Endothelial cell of umbilical vein (primary cell): Measurements from ENCODE around the gene CBX6. TPM values are rescaled to one million over a fixed set of nuclear protein-coding genes. Genes with fewer than 3 reads are reported as not detected.

Source experiments
- BruUV-seq: library from RNA; stranded (reverse); fragments of 400-500 nt; replicated peaks from 2 replicates; lab custom pipeline; 2021; lab: Mats Ljungman, UMichigan
- CTCF ChIA-PET: fragments of 300-600, 350-600 bp; sonication (Branson Sonifier 250); formaldehyde crosslinking; loops from one replicate; lab custom pipeline; 2021; ENCODE audit warnings: antibody characterized with exemption, inconsistent platforms; lab: Charles Lee
- POLR2A ChIA-PET: fragments of 300-600, 350-600 bp; sonication (Branson Sonifier 250); formaldehyde crosslinking; loops from one replicate; lab custom pipeline; 2021; ENCODE audit warnings: antibody characterized with exemption, inconsistent platforms; lab: Charles Lee
- DNase-seq: peaks from one replicate; pipeline ENCODE4 v3.0.0-alpha.2; 2011; ENCODE audit warnings: low read depth, low spot score
- FAIRE-seq: peaks from 2 replicates; lab custom pipeline; 2011; peaks lifted over from hg19 to GRCh38; lab: Jason Lieb, UNC
- H2AFZ ChIP-seq: 2 replicates; pipeline ENCODE4 v1.6.0; 2012; ENCODE audit warnings: low read depth, low read length, control low read depth, inconsistent platforms
- H3K27ac ChIP-seq: 2 replicates; pipeline ENCODE4 v1.5.1; 2011; ENCODE audit warnings: low read depth, mild to moderate bottlenecking, control low read depth, low read length, moderate library complexity; ENCODE audit not compliant: insufficient read depth
- H3K27me3 ChIP-seq, 2 experiments: 2 replicates each; pipeline versions ENCODE4 v1.6.0 to v1.6.1; 2011; ENCODE audit warnings: low read length in 2 of 2, mixed read lengths in 1 of 2; ENCODE audit not compliant: control insufficient read depth in 2 of 2, insufficient read depth in 2 of 2
- H3K36me3 ChIP-seq, 2 experiments: 2 replicates in 1 of 2; 3 replicates in 1 of 2; pipeline ENCODE4 v1.5.1; 2011; ENCODE audit warnings: low read length in 2 of 2, mild to moderate bottlenecking in 1 of 2, moderate library complexity in 1 of 2; ENCODE audit not compliant: control insufficient read depth in 2 of 2, insufficient read depth in 2 of 2; ENCODE audit errors: extremely low read depth in 1 of 2
- H3K4me1 ChIP-seq: 3 replicates; pipeline ENCODE4 v1.5.1; 2011; ENCODE audit warnings: mild to moderate bottlenecking, low read length; ENCODE audit not compliant: control insufficient read depth, insufficient read depth; ENCODE audit errors: extremely low read depth
- H3K4me2 ChIP-seq: 2 replicates; pipeline ENCODE4 v1.6.1; 2011; ENCODE audit warnings: low read length, control low read depth, mixed read lengths; ENCODE audit not compliant: insufficient read depth
- H3K4me3 ChIP-seq, 3 experiments: fragments of 200-600 bp in 1 of 3; sonication (generic), shearing (Covaris generic) in 1 of 3; replicated peaks in 1 of 3; 2 replicates each; pipeline ENCODE4 v1.5.1; 2011 to 2016; ENCODE audit warnings: control low read depth in 3 of 3, low read length in 3 of 3, mild to moderate bottlenecking in 2 of 3, inconsistent platforms in 1 of 3, low read depth in 1 of 3, moderate library complexity in 1 of 3; ENCODE audit not compliant: insufficient read depth in 1 of 3
- H3K79me2 ChIP-seq: 2 replicates; pipeline ENCODE4 v1.6.0; 2012; ENCODE audit warnings: low read length, inconsistent platforms; ENCODE audit not compliant: control insufficient read depth, insufficient read depth
- H3K9ac ChIP-seq: replicated peaks from 2 replicates; pipeline ENCODE3; 2011; ENCODE audit warnings: low read length, control low read depth; ENCODE audit not compliant: insufficient read depth; ENCODE audit errors: extremely low read depth
- H3K9me1 ChIP-seq: replicated peaks from 3 replicates; pipeline ENCODE4 v1.6.0; 2011; ENCODE audit warnings: mild to moderate bottlenecking, low read length; ENCODE audit not compliant: control insufficient read depth, insufficient read depth; ENCODE audit errors: extremely low read depth
- H3K9me3 ChIP-seq: replicated peaks from 2 replicates; pipeline ENCODE4 v1.5.1; 2012; ENCODE audit warnings: low read length, inconsistent platforms; ENCODE audit not compliant: control insufficient read depth, insufficient read depth
- H4K20me1 ChIP-seq: replicated peaks from 2 replicates; pipeline ENCODE3; 2011; ENCODE audit warnings: mild to moderate bottlenecking, low read length; ENCODE audit not compliant: control insufficient read depth, insufficient read depth; ENCODE audit errors: extremely low read depth
- EZH2 ChIP-seq: IDR thresholded peaks from 2 replicates; pipeline ENCODE4 v1.6.1; 2012; ENCODE audit warnings: borderline replicate concordance, low read depth, mild to moderate bottlenecking, moderate library complexity, low read length, inconsistent platforms; ENCODE audit not compliant: severe bottlenecking
- JUN ChIP-seq: IDR thresholded peaks from 2 replicates; pipeline ENCODE4 v1.6.1; 2011; ENCODE audit warnings: borderline replicate concordance, low read depth; ENCODE audit not compliant: insufficient read length, insufficient read depth
- MYC ChIP-seq: IDR thresholded peaks from one replicate; pipeline ENCODE4 v1.6.1; 2011; ENCODE audit warnings: mild to moderate bottlenecking, low read depth, low read length
- POLR2A ChIP-seq: IDR thresholded peaks from 2 replicates; pipeline ENCODE4 v1.6.1; 2012; ENCODE audit warnings: low read depth, mild to moderate bottlenecking, control low read depth, low read length
- POLR2AphosphoS5 ChIP-seq: IDR thresholded peaks from 2 replicates; pipeline ENCODE4 v1.6.1; 2012; ENCODE audit warnings: low read depth, mild to moderate bottlenecking, control low read depth, low read length, moderate library complexity; ENCODE audit not compliant: insufficient read depth
- dilution Hi-C: fragments of 300-500 bp; cut with MboI; formaldehyde crosslinking; loops from one replicate; pipeline ENCODE4 v1.15.0; 2019; ENCODE audit warnings: low sequenced_read_pairs; ENCODE audit not compliant: extremely low pct_ligation_motif_present
- intact Hi-C: fragments of 100-400 bp; cut with micrococcal nuclease; formaldehyde crosslinking; loops from one replicate; pipeline ENCODE4 v1.10.0; 2022
- polyA plus RNA-seq, 4 experiments: library from polyadenylated mRNA; depleted of rRNA in 3 of 4; stranded (reverse) in 3 of 4; unstranded in 1 of 4; fragments of >200 nt; gene quantifications; 2 replicates each; pipeline versions ENCODE4 v1.2.1 to v1.2.3, GENCODE V29; 2011 to 2012; ENCODE audit warnings: missing spikeins in 1 of 4
- total RNA-seq: library from RNA; stranded (reverse); gene quantifications from 2 replicates; pipeline ENCODE4 v1.2.3, GENCODE V29; 2021
- TF ChIP-seq, protein P1 (sequence below), 2 donors: IDR thresholded peaks; 1 replicate in 1 of 2; 2 replicates in 1 of 2; pipeline ENCODE4 v1.5.1; 2011; ENCODE audit warnings: low read length in 2 of 2, mild to moderate bottlenecking in 2 of 2, moderate library complexity in 2 of 2, control low read depth in 1 of 2, inconsistent platforms in 1 of 2, low read depth in 1 of 2; ENCODE audit not compliant: insufficient read depth in 1 of 2; ENCODE audit errors: extremely low read depth in 1 of 2
- TF ChIP-seq, protein P2 (sequence below): IDR thresholded peaks from 2 replicates; pipeline ENCODE4 v1.6.1; 2011; ENCODE audit not compliant: insufficient read depth, insufficient read length

Gene CBX6
- total and polyA plus RNA-seq, 2 donors (not counting 3 experiments of a cell fraction or from before 2014, with no cell fraction given) = 14.9 to 62.6 TPM

DNA sequence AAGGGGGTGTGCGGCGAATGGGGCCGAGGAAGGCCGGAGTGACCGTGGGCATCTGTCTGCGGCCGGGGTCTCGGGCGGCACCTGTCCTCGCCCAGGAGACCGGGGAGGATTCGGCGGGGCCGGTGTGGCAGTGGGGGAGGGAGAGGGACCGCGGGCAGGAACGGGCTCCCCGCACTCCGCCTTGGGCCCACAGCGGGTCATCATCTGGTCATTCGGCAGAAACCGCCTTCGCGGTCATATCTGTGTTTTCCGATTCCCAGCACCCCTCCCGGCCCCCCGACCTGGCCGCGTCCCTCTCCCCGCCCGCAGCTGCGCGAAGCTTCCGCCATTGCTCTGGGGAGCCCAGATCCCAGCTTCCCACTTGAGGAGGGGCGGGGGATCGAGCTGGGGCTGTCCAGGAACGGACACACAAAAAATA lies 824 bp upstream of the CBX6 start:
- peaks cover 14 to 26% of the 10 kb centered on the region in 2 experiments for H3K27me3 ChIP-seq
- H3K4me2 ChIP-seq = peak overlapping the region; percentile 84
- no TSS peak for BruUV-seq
- peak; percentile 50 for FAIRE-seq
- peaks cover 0 to 5% of the 10 kb centered on the region in 2 experiments for H3K36me3 ChIP-seq
- ChIA-PET POLR2A (no interaction called here), CTCF (interaction anchor here (0.5 to 7.0 kb wide), 4 partner anchors 51 to 250 kb away, joined by 3 to 160 read pairs (median 68); no protein-coding TSS in a partner anchor)
- H3K4me1 ChIP-seq = peaks cover 17% of the 10 kb centered on the region
- DNase-seq = peak; percentile 34
- dilution Hi-C loops (no loop called here), intact Hi-C loops (loop anchor here (1.0 to 10.0 kb wide), 4 partner anchors 109 to 659 kb away; partner anchors contain the start of genes APOBEC3B, RPL3 and RPS19BP1)
- no peaks in the 10 kb centered on the region for H3K9me1 ChIP-seq
- peak overlapping the region; percentile 56 for H3K9ac ChIP-seq
- peak overlapping the region; percentile 96 for H2AFZ ChIP-seq
- H3K27ac ChIP-seq = no peak overlapping the region
- H3K9me3 ChIP-seq = no peaks in the 10 kb centered on the region
- H3K79me2 ChIP-seq = peaks cover 18% of the 10 kb centered on the region
- H4K20me1 ChIP-seq = no peaks in the 10 kb centered on the region
- H3K4me3 ChIP-seq = peak overlapping the region; percentile 50 to 79 (median 76)
- TF ChIP-seq EZH2 (no peak), MYC (no peak), POLR2AphosphoS5 (no peak), POLR2A (no peak), JUN (no peak)
- TF ChIP-seq, protein P1, sequence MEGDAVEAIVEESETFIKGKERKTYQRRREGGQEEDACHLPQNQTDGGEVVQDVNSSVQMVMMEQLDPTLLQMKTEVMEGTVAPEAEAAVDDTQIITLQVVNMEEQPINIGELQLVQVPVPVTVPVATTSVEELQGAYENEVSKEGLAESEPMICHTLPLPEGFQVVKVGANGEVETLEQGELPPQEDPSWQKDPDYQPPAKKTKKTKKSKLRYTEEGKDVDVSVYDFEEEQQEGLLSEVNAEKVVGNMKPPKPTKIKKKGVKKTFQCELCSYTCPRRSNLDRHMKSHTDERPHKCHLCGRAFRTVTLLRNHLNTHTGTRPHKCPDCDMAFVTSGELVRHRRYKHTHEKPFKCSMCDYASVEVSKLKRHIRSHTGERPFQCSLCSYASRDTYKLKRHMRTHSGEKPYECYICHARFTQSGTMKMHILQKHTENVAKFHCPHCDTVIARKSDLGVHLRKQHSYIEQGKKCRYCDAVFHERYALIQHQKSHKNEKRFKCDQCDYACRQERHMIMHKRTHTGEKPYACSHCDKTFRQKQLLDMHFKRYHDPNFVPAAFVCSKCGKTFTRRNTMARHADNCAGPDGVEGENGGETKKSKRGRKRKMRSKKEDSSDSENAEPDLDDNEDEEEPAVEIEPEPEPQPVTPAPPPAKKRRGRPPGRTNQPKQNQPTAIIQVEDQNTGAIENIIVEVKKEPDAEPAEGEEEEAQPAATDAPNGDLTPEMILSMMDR (IDR thresholded peaks at IDR 0.05; ENCODE audit: extremely low read depth in 1 of 2, insufficient read depth in 1 of 2, low read depth in 1 of 2, low read length in 2 of 2) = no peak
- TF ChIP-seq, protein P2, sequence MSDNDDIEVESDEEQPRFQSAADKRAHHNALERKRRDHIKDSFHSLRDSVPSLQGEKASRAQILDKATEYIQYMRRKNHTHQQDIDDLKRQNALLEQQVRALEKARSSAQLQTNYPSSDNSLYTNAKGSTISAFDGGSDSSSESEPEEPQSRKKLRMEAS = no peak
